ENCODE measurements around the gene MRPL46. TPM values are rescaled to one million over a fixed set of nuclear protein-coding genes. Genes with fewer than 3 reads are reported as not detected.

Gene MRPL46
- total RNA-seq, 1 experiment from 2014 or later = 34.1 TPM

Other genes starting within 250 kb of the MRPL46 start
- 7.6 and 10.3 TPM in 2 replicates for gene NTRK3, start 210.6 kb downstream of the MRPL46 start, total RNA-seq (2014; rRNA removed; shearing (Covaris generic))
- gene MRPS11, start 320 bp upstream of the MRPL46 start, total RNA-seq (2014; rRNA removed; shearing (Covaris generic)) = 63.9 and 65.9 TPM in 2 replicates
- 7.7 and 8.2 TPM in 2 replicates for gene DET1, start 79.3 kb upstream of the MRPL46 start, total RNA-seq (2014; rRNA removed; shearing (Covaris generic))
- 71.1 and 76.5 TPM in 2 replicates for gene AEN, start 154.0 kb upstream of the MRPL46 start, total RNA-seq (2014; rRNA removed; shearing (Covaris generic))
- 0.97 and 1.0 TPM in 2 replicates for gene ISG20, start 171.6 kb upstream of the MRPL46 start, total RNA-seq (2014; rRNA removed; shearing (Covaris generic))